K562 (cell line): ENCODE results near the gene ABHD16A. TPM values are rescaled to one million over a fixed set of nuclear protein-coding genes. Genes with fewer than 3 reads are reported as not detected.

Source experiments
- HNRNPL ChIP-seq: fragments of 200-400 bp; formaldehyde crosslinking; IDR thresholded peaks from 2 replicates; pipeline ENCODE4 v1.6.1; 2017; ENCODE audit warnings: low read depth, mild to moderate bottlenecking, low read length
- KDM2B ChIP-seq: fragments of 250-450 bp; sonication (Bioruptor Pico); IDR thresholded peaks from 2 replicates; pipeline ENCODE4 v1.8.0; 2021; ENCODE audit warnings: mild to moderate bottlenecking, moderate library complexity
- KHSRP ChIP-seq: fragments of 450-650 bp; IDR thresholded peaks from 2 replicates; pipeline ENCODE4 v1.6.1; 2017
- MAFG ChIP-seq: fragments of 450-650 bp; conservative IDR thresholded peaks from 2 replicates; pipeline ENCODE4 v1.6.1; 2016; ENCODE audit warnings: missing genetic modification characterization, missing compliant biosample characterization
- NFE2L1 ChIP-seq: fragments of 450-650 bp; IDR thresholded peaks from 2 replicates; pipeline ENCODE4 v1.6.1; 2016; ENCODE audit warnings: missing genetic modification characterization, low read depth, mild to moderate bottlenecking, missing compliant biosample characterization, moderate library complexity, borderline replicate concordance
- PCBP1 ChIP-seq: fragments of 200-400 bp; formaldehyde crosslinking; IDR thresholded peaks from 2 replicates; pipeline ENCODE4 v1.6.1; 2018; ENCODE audit warnings: mild to moderate bottlenecking, low read depth, low read length; ENCODE audit not compliant: poor library complexity, severe bottlenecking
- RNF2 ChIP-seq: sonication (generic); IDR thresholded peaks from 2 replicates; pipeline ENCODE4 v1.6.1; 2016
- SIRT6 ChIP-seq: IDR thresholded peaks from one replicate; pipeline ENCODE4 v1.6.1; 2012; ENCODE audit warnings: low read depth, mild to moderate bottlenecking, control low read depth, inconsistent platforms, low read length, moderate library complexity
- SP1 ChIP-seq: sonication (generic); formaldehyde crosslinking; IDR thresholded peaks from 2 replicates; pipeline ENCODE4 v1.8.1; 2022; ENCODE audit warnings: mild to moderate bottlenecking, missing genetic modification reagents
- ZBTB17 ChIP-seq: fragments of 450-650 bp; formaldehyde crosslinking; IDR thresholded peaks from 2 replicates; pipeline ENCODE4 v1.4.0; 2020; ENCODE audit warnings: mild to moderate bottlenecking
- ZKSCAN1 ChIP-seq: fragments of 150-350 bp; IDR thresholded peaks from 2 replicates; pipeline ENCODE4 v1.6.1; 2016; ENCODE audit warnings: low read depth, low read length
- ZNF584 ChIP-seq: fragments of 200-800 bp; sonication (Bioruptor generic); IDR thresholded peaks from 2 replicates; pipeline ENCODE4 v1.6.1; 2016; ENCODE audit warnings: low read depth, mild to moderate bottlenecking, missing genetic modification characterization, missing compliant biosample characterization
- ZNF75A ChIP-seq: fragments of 450-650 bp; formaldehyde crosslinking; IDR thresholded peaks from 2 replicates; pipeline ENCODE4 v1.4.0; 2020; ENCODE audit warnings: mild to moderate bottlenecking
- polyA plus RNA-seq, 8 experiments: library from polyadenylated mRNA; depleted of rRNA in 4 of 8; stranded (reverse) in 5 of 8; unstranded in 3 of 8; fragments of >200 nt; fragmentation: Nextera tagmentation in 2 of 8; fragmentation: Illumina TruSeq in 1 of 8; extraction: Ambion mirVana in 2 of 8; extraction: Trizol in 1 of 8; gene quantifications; 2 replicates each; pipeline versions ENCODE4 v1.2.1 to v1.2.3, GENCODE V29; 2011 to 2014; ENCODE audit warnings: inconsistent platforms in 1 of 8, missing spikeins in 1 of 8
- total RNA-seq, 7 experiments: library from RNA; depleted of rRNA in 6 of 7; stranded (reverse); fragments of >200 nt in 6 of 7; fragmentation: Illumina TruSeq in 2 of 7; extraction: Trizol in 2 of 7; gene quantifications; 2 replicates each; pipeline versions ENCODE4 v1.2.1 to v1.2.3, GENCODE V29; 2011 to 2021; ENCODE audit warnings: low replicate concordance in 1 of 7
- TF ChIP-seq, protein P1 (sequence below): fragments of 150-350 bp; conservative IDR thresholded peaks from 2 replicates; pipeline ENCODE4 v1.6.1; 2014; ENCODE audit warnings: low read length
- TF ChIP-seq, protein P2 (sequence below): fragments of 250-450 bp; sonication (Bioruptor Pico); IDR thresholded peaks from 2 replicates; pipeline ENCODE4 v1.4.0; 2020; ENCODE audit warnings: mild to moderate bottlenecking
- TF ChIP-seq, protein P3 (sequence below): fragments of 250-450 bp; sonication (Bioruptor Pico); IDR thresholded peaks from 2 replicates; pipeline ENCODE4 v1.5.0; 2020; ENCODE audit warnings: mild to moderate bottlenecking, borderline replicate concordance
- TF ChIP-seq, protein P4 (sequence below): fragments of 450-650 bp; formaldehyde crosslinking; IDR thresholded peaks from 2 replicates; pipeline ENCODE4 v1.4.0; 2020; ENCODE audit warnings: mild to moderate bottlenecking, moderate library complexity
- TF ChIP-seq, protein P5 (sequence below): fragments of 250-450 bp; sonication (Bioruptor Pico); IDR thresholded peaks from 2 replicates; pipeline ENCODE4 v1.5.0; 2021

ABHD16A gene
- total and polyA plus RNA-seq, 9 of the 15 experiments (the other 6 are each of a cell fraction or from before 2014, with no cell fraction given): 25.8 to 120 (median 81.6) TPM

DNA sequence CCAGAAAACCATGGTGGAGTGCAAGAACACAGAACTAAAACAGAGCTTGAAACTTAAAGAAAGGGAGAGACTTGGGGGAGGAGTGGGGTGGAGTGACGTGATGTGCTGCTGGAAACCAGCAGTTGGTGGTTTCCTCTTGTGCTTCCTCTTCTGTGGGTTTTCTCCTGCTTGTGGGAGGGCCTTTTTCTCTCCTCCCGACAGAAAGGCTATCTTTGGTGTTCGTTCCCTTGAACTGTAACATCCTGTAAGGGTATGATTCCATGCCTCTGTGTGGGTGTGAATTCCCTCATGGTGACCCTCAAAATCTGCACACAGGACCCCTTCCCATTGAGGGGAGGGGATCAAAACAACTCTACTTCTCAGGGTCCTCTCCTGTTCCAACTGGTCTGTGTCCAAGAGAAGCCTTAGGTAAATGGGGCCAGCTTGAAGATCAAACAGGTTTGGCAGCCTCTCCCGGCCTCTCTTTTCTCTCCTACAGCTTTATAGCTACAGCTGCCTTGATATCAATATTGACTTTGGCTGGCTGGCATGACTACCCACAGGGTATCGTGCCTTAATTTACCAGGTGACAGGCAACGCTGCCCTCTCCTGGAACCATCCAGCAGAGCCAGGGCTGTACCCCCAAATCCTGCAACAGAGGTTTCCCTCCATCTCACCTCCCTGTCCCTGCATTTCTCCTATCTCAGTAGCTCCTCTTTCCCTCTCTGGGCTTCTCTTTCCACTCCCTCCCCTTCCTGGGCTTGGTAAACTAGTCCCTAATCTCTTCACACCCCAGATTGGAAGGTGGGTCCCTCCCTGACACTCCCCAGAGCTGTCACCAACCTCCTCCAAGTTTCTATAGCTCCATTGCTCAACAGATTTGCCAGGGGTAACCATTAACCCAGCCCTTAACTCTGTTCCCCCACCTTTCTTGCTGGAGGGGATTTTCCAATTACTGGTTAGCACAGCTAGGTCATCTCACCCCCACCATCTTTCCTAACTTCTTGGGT, 35.2 kb upstream of the ABHD16A start (continued):
- TF ChIP-seq, protein P1, sequence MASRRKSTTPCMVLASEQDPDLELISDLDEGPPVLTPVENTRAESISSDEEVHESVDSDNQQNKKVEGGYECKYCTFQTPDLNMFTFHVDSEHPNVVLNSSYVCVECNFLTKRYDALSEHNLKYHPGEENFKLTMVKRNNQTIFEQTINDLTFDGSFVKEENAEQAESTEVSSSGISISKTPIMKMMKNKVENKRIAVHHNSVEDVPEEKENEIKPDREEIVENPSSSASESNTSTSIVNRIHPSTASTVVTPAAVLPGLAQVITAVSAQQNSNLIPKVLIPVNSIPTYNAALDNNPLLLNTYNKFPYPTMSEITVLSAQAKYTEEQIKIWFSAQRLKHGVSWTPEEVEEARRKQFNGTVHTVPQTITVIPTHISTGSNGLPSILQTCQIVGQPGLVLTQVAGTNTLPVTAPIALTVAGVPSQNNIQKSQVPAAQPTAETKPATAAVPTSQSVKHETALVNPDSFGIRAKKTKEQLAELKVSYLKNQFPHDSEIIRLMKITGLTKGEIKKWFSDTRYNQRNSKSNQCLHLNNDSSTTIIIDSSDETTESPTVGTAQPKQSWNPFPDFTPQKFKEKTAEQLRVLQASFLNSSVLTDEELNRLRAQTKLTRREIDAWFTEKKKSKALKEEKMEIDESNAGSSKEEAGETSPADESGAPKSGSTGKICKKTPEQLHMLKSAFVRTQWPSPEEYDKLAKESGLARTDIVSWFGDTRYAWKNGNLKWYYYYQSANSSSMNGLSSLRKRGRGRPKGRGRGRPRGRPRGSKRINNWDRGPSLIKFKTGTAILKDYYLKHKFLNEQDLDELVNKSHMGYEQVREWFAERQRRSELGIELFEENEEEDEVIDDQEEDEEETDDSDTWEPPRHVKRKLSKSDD: no peak
- TF ChIP-seq RNF2 (no peak), PCBP1 (no peak), ZNF75A (no peak), MAFG (tag) (0 out of 2 replicates have a peak, but pooled peaks have one; percentile 4), SIRT6 (no peak), ZKSCAN1 (peak; percentile 36), SP1 (CRISPR knock-in tag) (peak; percentile 81), HNRNPL (0 out of 2 replicates have a peak, but pooled peaks have one; percentile 37), NFE2L1 (tag) (no peak), KHSRP (0 out of 2 replicates have a peak, but pooled peaks have one; percentile 27), KDM2B (0 out of 2 replicates have a peak, but pooled peaks have one; percentile 76), ZNF584 (CRISPR knock-in tag) (no peak), ZBTB17 (CRISPR knock-in tag) (peak; percentile 78)
- TF ChIP-seq, protein P2, sequence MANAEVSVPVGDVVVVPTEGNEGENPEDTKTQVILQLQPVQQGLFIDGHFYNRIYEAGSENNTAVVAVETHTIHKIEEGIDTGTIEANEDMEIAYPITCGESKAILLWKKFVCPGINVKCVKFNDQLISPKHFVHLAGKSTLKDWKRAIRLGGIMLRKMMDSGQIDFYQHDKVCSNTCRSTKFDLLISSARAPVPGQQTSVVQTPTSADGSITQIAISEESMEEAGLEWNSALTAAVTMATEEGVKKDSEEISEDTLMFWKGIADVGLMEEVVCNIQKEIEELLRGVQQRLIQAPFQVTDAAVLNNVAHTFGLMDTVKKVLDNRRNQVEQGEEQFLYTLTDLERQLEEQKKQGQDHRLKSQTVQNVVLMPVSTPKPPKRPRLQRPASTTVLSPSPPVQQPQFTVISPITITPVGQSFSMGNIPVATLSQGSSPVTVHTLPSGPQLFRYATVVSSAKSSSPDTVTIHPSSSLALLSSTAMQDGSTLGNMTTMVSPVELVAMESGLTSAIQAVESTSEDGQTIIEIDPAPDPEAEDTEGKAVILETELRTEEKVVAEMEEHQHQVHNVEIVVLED (CRISPR knock-in tag): 0 out of 2 replicates have a peak, but pooled peaks have one; percentile 12
- TF ChIP-seq, protein P3, sequence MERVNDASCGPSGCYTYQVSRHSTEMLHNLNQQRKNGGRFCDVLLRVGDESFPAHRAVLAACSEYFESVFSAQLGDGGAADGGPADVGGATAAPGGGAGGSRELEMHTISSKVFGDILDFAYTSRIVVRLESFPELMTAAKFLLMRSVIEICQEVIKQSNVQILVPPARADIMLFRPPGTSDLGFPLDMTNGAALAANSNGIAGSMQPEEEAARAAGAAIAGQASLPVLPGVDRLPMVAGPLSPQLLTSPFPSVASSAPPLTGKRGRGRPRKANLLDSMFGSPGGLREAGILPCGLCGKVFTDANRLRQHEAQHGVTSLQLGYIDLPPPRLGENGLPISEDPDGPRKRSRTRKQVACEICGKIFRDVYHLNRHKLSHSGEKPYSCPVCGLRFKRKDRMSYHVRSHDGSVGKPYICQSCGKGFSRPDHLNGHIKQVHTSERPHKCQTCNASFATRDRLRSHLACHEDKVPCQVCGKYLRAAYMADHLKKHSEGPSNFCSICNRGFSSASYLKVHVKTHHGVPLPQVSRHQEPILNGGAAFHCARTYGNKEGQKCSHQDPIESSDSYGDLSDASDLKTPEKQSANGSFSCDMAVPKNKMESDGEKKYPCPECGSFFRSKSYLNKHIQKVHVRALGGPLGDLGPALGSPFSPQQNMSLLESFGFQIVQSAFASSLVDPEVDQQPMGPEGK: peak; percentile 80; the same call in 1 of the 2 replicates
- TF ChIP-seq, protein P4, sequence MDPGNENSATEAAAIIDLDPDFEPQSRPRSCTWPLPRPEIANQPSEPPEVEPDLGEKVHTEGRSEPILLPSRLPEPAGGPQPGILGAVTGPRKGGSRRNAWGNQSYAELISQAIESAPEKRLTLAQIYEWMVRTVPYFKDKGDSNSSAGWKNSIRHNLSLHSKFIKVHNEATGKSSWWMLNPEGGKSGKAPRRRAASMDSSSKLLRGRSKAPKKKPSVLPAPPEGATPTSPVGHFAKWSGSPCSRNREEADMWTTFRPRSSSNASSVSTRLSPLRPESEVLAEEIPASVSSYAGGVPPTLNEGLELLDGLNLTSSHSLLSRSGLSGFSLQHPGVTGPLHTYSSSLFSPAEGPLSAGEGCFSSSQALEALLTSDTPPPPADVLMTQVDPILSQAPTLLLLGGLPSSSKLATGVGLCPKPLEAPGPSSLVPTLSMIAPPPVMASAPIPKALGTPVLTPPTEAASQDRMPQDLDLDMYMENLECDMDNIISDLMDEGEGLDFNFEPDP (CRISPR knock-in tag): peak; percentile 82
- TF ChIP-seq, protein P5, sequence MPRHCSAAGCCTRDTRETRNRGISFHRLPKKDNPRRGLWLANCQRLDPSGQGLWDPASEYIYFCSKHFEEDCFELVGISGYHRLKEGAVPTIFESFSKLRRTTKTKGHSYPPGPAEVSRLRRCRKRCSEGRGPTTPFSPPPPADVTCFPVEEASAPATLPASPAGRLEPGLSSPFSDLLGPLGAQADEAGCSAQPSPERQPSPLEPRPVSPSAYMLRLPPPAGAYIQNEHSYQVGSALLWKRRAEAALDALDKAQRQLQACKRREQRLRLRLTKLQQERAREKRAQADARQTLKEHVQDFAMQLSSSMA (CRISPR knock-in tag): no peak
